Amniotic epithelial cell (primary cell): Measurements from ENCODE around the gene MARK1.
A peak's percentile ranks its signal among the peaks of the same experiment; 100 is the strongest.
"Not testable (repeated sequence)": the region's sequence is repeated elsewhere in the genome, so short reads cannot be mapped to it uniquely, and the experiment has no call there.

Source experiments
- DNase-seq: peaks from one replicate; pipeline ENCODE4 v3.0.0-alpha.2; 2010; ENCODE audit warnings: low read depth

MARK1 gene

GRCh38 chr1:220628431-220628830, 100.5 kb downstream of the MARK1 start:
- DNase-seq = no peak

GRCh38 chr1:220631238-220631815, 103.4 kb downstream of the MARK1 start:
- peak; percentile 8 for DNase-seq

- no peak for DNase-seq
Measured at GRCh38 chr1:220637759-220638158, 109.8 kb downstream of the MARK1 start.

- DNase-seq = no peak
Measured at GRCh38 chr1:220642285-220642684, 114.3 kb downstream of the MARK1 start.

GRCh38 chr1:220652995-220653394, 125.1 kb downstream of the MARK1 start:
- DNase-seq = no peak

GRCh38 chr1:220655509-220655908, 127.6 kb downstream of the MARK1 start:
- DNase-seq = no peak

GRCh38 chr1:220655961-220656740, 128.2 kb downstream of the MARK1 start:
- no peak for DNase-seq

GRCh38 chr1:220666349-220666748, 138.4 kb downstream of the MARK1 start:
- no peak for DNase-seq

GRCh38 chr1:220669005-220669404, 141.1 kb downstream of the MARK1 start:
- DNase-seq = no peak

GRCh38 chr1:220670365-220670764, 142.4 kb downstream of the MARK1 start:
- no peak for DNase-seq

GRCh38 chr1:220673921-220674320, 146.0 kb downstream of the MARK1 start:
- DNase-seq = no peak

- no peak for DNase-seq
Measured at GRCh38 chr1:220677251-220677650, 149.3 kb downstream of the MARK1 start.

- DNase-seq = peak; percentile 36
Measured at GRCh38 chr1:220680085-220680687, 152.2 kb downstream of the MARK1 start.

- no peak for DNase-seq
Measured at GRCh38 chr1:220681220-220681880, 153.4 kb downstream of the MARK1 start.

GRCh38 chr1:220682901-220683576, 155.1 kb downstream of the MARK1 start:
- DNase-seq = no peak

- not testable (repeated sequence) for DNase-seq
Measured at GRCh38 chr1:220683716-220684115, 155.8 kb downstream of the MARK1 start.

- no peak for DNase-seq
Measured at GRCh38 chr1:220684890-220685289, 157.0 kb downstream of the MARK1 start.

- DNase-seq = no peak
Measured at GRCh38 chr1:220685879-220686278, 157.9 kb downstream of the MARK1 start.

- no peak for DNase-seq
Measured at GRCh38 chr1:220687809-220688208, 159.9 kb downstream of the MARK1 start.

- no peak for DNase-seq
Measured at GRCh38 chr1:220689666-220690065, 161.7 kb downstream of the MARK1 start.

- peak; percentile 9 for DNase-seq
Measured at GRCh38 chr1:220690140-220691052, 162.5 kb downstream of the MARK1 start, which contains the start of gene C1orf115. C1orf115 (plus strand) TSS chr1:220690363; CDS start chr1:220690403, 40 bp downstream.
